K562 (cell line): Measurements from ENCODE around the gene NLRP6. TPM values are rescaled to one million over a fixed set of nuclear protein-coding genes. Genes with fewer than 3 reads are reported as not detected.

Source experiments
- HOXB6 ChIP-seq: fragments of 250-450 bp; sonication (Bioruptor Pico); IDR thresholded peaks from 2 replicates; pipeline ENCODE4 v1.5.1; 2022; ENCODE audit warnings: mild to moderate bottlenecking, borderline replicate concordance
- KLF6 ChIP-seq: fragments of 250-450 bp; sonication (Bioruptor Pico); IDR thresholded peaks from 2 replicates; pipeline ENCODE4 v1.4.0; 2020; ENCODE audit warnings: mild to moderate bottlenecking, moderate library complexity, borderline replicate concordance
- OTX1 ChIP-seq: fragments of 450-650 bp; formaldehyde crosslinking; IDR thresholded peaks from 2 replicates; pipeline ENCODE4 v1.4.0; 2022; ENCODE audit warnings: mild to moderate bottlenecking
- TEAD2 ChIP-seq: fragments of 450-650 bp; IDR thresholded peaks from 2 replicates; pipeline ENCODE4 v1.6.1; 2016; ENCODE audit warnings: missing genetic modification characterization, control low read depth, missing compliant biosample characterization
- ZBTB7A ChIP-seq: IDR thresholded peaks from 2 replicates; pipeline ENCODE4 v1.6.1; 2011; ENCODE audit warnings: low read depth, mild to moderate bottlenecking, low read length, moderate library complexity, borderline replicate concordance; ENCODE audit not compliant: control insufficient read depth
- ZBTB8A ChIP-seq: fragments of 450-650 bp; IDR thresholded peaks from 2 replicates; pipeline ENCODE4 v1.6.1; 2018; ENCODE audit warnings: mild to moderate bottlenecking, moderate library complexity; ENCODE audit not compliant: partially characterized antibody
- ZNF197 ChIP-seq: fragments of 200-800 bp; sonication (Bioruptor generic); IDR thresholded peaks from 2 replicates; pipeline ENCODE4 v1.6.1; 2016; ENCODE audit warnings: low read depth, missing genetic modification characterization, missing compliant biosample characterization
- ZNF445 ChIP-seq: fragments of 250-450 bp; sonication (Bioruptor Pico); IDR thresholded peaks from 2 replicates; pipeline ENCODE4 v1.4.0; 2020; ENCODE audit warnings: low read depth, mild to moderate bottlenecking, moderate library complexity
- polyA plus RNA-seq, 8 experiments: library from polyadenylated mRNA; depleted of rRNA in 4 of 8; stranded (reverse) in 5 of 8; unstranded in 3 of 8; fragments of >200 nt; fragmentation: Nextera tagmentation in 2 of 8; fragmentation: Illumina TruSeq in 1 of 8; extraction: Ambion mirVana in 2 of 8; extraction: Trizol in 1 of 8; gene quantifications; 2 replicates each; pipeline versions ENCODE4 v1.2.1 to v1.2.3, GENCODE V29; 2011 to 2014; ENCODE audit warnings: inconsistent platforms in 1 of 8, missing spikeins in 1 of 8
- total RNA-seq, 7 experiments: library from RNA; depleted of rRNA in 6 of 7; stranded (reverse); fragments of >200 nt in 6 of 7; fragmentation: Illumina TruSeq in 2 of 7; extraction: Trizol in 2 of 7; gene quantifications; 2 replicates each; pipeline versions ENCODE4 v1.2.1 to v1.2.3, GENCODE V29; 2011 to 2021; ENCODE audit warnings: low replicate concordance in 1 of 7
- TF ChIP-seq, protein P1 (sequence below), 2 experiments: fragments of 450-650 bp; IDR thresholded peaks; 2 replicates each; pipeline ENCODE4 v1.6.1; 2016; ENCODE audit warnings: mild to moderate bottlenecking in 2 of 2, borderline replicate concordance in 1 of 2, low read depth in 1 of 2, moderate library complexity in 1 of 2
- TF ChIP-seq, protein P2 (sequence below): sonication (generic); formaldehyde crosslinking; IDR thresholded peaks from 2 replicates; pipeline ENCODE4 v1.8.1; 2023; ENCODE audit warnings: missing genetic modification reagents, mild to moderate bottlenecking, borderline replicate concordance
- TF ChIP-seq, protein P3 (sequence below): fragments of 450-650 bp; IDR thresholded peaks from 2 replicates; pipeline ENCODE4 v1.6.1; 2017; ENCODE audit warnings: mild to moderate bottlenecking, moderate library complexity

The NLRP6 gene
- total and polyA plus RNA-seq, 9 of the 15 experiments (the other 6 are each of a cell fraction or from before 2014, with no cell fraction given), result 0.03 to 0.18 (median 0.15) TPM; not detected in 5

DNA sequence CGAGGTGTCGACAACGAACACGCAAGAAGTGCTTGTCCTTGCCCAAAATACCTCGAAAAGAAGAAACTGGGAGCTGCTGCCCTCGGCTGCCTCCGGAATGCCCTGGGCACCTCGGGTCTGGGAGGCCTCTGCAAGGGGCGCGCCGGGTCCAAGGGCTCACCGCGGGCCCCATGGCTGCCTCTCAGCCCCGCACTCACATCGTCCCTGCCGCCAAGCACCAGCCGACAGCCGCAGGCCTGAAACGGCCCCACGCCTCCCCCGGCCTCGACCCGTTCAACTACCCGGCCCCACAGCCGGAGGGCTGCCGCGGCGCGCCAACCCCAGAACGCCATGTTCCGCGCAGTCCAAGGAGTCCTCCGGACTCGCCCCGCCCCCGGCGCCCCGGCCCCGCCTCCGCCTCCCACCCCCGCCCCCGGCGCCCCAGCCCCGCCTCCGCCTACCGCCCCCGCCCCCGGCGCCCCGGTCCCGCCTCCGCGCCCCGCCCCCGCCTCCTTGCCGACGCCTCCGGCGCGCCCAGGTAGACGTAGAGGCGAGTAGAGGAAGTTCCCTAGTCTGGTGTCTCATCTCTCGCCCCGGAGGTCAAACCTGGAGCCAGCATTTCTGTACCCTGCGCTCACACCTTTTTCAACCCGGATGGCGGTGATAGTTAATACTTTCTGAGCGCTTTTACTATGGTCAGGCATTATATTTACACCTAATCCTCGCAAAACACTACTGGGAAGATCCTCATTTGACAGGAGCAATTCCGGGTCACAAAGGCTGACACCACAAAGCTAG is 42.0 kb upstream of the NLRP6 start, which contains the start of gene SIRT3 (continued):
- TF ChIP-seq, protein P1, sequence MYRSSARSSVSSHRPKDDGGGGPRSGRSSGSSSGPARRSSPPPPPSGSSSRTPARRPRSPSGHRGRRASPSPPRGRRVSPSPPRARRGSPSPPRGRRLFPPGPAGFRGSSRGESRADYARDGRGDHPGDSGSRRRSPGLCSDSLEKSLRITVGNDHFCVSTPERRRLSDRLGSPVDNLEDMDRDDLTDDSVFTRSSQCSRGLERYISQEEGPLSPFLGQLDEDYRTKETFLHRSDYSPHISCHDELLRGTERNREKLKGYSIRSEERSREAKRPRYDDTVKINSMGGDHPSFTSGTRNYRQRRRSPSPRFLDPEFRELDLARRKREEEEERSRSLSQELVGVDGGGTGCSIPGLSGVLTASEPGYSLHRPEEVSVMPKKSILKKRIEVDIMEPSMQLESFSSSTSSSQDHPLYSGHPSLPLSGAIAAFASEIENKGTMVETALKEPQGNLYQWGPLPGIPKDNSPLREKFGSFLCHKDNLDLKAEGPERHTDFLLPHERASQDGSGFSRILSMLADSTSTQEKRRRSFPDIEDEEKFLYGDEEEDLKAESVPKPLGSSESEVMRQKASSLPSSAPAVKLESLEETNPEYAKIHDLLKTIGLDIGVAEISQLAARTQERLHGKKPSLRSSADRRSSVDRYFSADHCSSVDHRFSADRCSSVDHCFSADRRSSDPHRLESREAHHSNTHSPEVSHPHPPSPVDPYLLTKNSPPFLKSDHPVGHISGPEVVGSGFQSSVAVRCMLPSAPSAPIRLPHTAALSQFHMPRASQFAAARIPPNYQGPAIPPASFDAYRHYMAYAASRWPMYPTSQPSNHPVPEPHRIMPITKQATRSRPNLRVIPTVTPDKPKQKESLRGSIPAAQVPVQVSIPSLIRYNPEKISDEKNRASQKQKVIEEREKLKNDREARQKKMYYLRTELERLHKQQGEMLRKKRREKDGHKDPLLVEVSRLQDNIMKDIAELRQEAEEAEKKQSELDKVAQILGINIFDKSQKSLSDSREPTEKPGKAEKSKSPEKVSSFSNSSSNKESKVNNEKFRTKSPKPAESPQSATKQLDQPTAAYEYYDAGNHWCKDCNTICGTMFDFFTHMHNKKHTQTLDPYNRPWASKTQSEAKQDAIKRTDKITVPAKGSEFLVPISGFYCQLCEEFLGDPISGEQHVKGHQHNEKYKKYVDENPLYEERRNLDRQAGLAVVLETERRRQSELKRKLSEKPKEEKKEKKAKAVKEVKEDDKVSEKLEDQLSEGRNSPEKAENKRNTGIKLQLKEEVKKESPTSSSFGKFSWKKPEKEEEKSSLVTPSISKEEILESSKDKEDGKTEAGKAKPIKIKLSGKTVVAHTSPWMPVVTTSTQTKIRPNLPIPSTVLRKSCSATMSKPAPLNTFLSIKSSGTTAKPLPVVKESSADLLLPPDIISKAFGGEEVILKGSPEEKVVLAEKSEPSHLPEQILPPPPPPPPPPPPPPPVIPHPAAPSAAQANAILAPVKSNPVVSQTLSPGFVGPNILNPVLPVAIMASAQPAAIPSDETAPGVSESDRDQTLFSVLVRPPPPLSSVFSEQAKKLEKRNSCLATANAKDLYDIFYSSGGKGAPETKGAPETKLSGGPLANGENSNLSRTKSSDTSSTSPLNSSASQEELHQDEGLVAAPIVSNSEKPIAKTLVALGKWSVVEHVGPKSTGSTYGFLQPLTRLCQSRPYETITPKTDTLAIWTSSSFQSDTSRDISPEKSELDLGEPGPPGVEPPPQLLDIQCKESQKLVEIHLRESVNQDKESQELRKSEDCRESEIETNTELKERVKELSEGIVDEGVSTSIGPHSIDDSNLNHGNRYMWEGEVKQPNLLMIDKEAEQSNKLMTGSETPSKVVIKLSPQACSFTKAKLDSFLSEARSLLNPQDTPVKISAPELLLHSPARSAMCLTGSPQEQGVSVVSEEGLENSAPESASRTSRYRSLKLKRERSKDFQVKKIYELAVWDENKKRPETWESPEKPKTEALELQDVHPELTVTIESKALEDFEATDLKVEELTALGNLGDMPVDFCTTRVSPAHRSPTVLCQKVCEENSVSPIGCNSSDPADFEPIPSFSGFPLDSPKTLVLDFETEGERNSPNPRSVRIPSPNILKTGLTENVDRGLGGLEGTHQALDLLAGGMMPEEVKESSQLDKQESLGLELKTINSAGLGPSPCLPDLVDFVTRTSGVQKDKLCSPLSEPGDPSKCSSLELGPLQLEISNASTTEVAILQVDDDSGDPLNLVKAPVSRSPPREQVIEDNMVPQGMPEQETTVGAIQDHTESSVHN (IDR thresholded peaks at IDR 0.05; ENCODE audit: borderline replicate concordance in 1 of 2, low read depth in 1 of 2), result no peak; a peak in 1 of 4 replicates
- TF ChIP-seq KLF6 (CRISPR knock-in tag) (no peak), ZBTB8A (no peak), ZNF445 (CRISPR knock-in tag) (no peak), OTX1 (CRISPR knock-in tag) (0 out of 2 replicates have a peak, but pooled peaks have one; percentile 12), ZNF197 (CRISPR knock-in tag) (no peak), ZBTB7A (no peak), TEAD2 (tag) (no peak), HOXB6 (CRISPR knock-in tag) (no peak; the same call in 1 of the 2 replicates)
- TF ChIP-seq, protein P2, sequence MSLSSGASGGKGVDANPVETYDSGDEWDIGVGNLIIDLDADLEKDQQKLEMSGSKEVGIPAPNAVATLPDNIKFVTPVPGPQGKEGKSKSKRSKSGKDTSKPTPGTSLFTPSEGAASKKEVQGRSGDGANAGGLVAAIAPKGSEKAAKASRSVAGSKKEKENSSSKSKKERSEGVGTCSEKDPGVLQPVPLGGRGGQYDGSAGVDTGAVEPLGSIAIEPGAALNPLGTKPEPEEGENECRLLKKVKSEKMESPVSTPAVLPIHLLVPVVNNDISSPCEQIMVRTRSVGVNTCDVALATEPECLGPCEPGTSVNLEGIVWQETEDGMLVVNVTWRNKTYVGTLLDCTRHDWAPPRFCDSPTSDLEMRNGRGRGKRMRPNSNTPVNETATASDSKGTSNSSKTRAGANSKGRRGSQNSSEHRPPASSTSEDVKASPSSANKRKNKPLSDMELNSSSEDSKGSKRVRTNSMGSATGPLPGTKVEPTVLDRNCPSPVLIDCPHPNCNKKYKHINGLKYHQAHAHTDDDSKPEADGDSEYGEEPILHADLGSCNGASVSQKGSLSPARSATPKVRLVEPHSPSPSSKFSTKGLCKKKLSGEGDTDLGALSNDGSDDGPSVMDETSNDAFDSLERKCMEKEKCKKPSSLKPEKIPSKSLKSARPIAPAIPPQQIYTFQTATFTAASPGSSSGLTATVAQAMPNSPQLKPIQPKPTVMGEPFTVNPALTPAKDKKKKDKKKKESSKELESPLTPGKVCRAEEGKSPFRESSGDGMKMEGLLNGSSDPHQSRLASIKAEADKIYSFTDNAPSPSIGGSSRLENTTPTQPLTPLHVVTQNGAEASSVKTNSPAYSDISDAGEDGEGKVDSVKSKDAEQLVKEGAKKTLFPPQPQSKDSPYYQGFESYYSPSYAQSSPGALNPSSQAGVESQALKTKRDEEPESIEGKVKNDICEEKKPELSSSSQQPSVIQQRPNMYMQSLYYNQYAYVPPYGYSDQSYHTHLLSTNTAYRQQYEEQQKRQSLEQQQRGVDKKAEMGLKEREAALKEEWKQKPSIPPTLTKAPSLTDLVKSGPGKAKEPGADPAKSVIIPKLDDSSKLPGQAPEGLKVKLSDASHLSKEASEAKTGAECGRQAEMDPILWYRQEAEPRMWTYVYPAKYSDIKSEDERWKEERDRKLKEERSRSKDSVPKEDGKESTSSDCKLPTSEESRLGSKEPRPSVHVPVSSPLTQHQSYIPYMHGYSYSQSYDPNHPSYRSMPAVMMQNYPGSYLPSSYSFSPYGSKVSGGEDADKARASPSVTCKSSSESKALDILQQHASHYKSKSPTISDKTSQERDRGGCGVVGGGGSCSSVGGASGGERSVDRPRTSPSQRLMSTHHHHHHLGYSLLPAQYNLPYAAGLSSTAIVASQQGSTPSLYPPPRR (CRISPR knock-in tag), result no peak
- TF ChIP-seq, protein P3, sequence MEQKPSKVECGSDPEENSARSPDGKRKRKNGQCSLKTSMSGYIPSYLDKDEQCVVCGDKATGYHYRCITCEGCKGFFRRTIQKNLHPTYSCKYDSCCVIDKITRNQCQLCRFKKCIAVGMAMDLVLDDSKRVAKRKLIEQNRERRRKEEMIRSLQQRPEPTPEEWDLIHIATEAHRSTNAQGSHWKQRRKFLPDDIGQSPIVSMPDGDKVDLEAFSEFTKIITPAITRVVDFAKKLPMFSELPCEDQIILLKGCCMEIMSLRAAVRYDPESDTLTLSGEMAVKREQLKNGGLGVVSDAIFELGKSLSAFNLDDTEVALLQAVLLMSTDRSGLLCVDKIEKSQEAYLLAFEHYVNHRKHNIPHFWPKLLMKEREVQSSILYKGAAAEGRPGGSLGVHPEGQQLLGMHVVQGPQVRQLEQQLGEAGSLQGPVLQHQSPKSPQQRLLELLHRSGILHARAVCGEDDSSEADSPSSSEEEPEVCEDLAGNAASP, result no peak
